Measurements from ENCODE around the gene CCNB3.

GRCh38 chrX:50204364-50204899, at the start of gene CCNB3:
- TF ChIP-seq, protein P1, sequence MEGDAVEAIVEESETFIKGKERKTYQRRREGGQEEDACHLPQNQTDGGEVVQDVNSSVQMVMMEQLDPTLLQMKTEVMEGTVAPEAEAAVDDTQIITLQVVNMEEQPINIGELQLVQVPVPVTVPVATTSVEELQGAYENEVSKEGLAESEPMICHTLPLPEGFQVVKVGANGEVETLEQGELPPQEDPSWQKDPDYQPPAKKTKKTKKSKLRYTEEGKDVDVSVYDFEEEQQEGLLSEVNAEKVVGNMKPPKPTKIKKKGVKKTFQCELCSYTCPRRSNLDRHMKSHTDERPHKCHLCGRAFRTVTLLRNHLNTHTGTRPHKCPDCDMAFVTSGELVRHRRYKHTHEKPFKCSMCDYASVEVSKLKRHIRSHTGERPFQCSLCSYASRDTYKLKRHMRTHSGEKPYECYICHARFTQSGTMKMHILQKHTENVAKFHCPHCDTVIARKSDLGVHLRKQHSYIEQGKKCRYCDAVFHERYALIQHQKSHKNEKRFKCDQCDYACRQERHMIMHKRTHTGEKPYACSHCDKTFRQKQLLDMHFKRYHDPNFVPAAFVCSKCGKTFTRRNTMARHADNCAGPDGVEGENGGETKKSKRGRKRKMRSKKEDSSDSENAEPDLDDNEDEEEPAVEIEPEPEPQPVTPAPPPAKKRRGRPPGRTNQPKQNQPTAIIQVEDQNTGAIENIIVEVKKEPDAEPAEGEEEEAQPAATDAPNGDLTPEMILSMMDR (IDR thresholded peaks at IDR 0.05) = peak; percentile 56 to 62 (median 59)
- TF ChIP-seq POLR2AphosphoS5 (IDR thresholded peaks at IDR 0.05) = no peak
- no peak for TF ChIP-seq POLR2A (IDR thresholded peaks at IDR 0.05)

Measured in breast epithelium (tissue), 3 donors.